SU-DHL-6 (cell line): ENCODE results near the gene AKAP6.

Experiments
- EZH2phosphoT487 ChIP-seq: fragments of 200-600 bp; sonication (generic), shearing (Covaris generic); conservative IDR thresholded peaks from 2 replicates; pipeline ENCODE4 v1.6.1; 2018; ENCODE audit warnings: mild to moderate bottlenecking, antibody characterized with exemption, low read length, moderate library complexity, mixed read lengths
- TF ChIP-seq, protein P1 (sequence below): fragments of 200-600 bp; sonication (generic); IDR thresholded peaks from one replicate; pipeline ENCODE4 v1.5.1; 2017; ENCODE audit warnings: antibody characterized with exemption, mild to moderate bottlenecking, low read length, moderate library complexity; ENCODE audit not compliant: insufficient read depth, poor library complexity, severe bottlenecking

DNA sequence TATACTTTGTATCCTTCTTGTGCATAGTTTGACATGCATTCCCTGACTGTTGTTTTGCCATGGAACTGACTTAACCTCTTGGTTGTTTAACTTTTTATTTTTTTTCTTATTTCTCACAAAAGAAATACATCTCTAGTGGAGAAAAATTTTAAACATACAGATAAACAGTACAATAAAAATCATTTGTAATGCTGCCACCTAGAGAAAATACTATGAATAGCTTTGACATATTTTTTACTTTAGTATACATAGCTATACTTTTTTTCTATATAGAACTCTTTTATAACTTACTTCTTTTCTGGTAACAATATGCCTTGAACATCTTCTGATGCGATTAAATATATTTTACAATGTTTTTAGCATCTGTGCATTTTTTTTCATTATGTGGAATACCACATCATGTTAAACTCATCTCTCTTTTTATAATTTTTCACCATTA, 184.5 kb downstream of the AKAP6 start:
- TF ChIP-seq, protein P1, sequence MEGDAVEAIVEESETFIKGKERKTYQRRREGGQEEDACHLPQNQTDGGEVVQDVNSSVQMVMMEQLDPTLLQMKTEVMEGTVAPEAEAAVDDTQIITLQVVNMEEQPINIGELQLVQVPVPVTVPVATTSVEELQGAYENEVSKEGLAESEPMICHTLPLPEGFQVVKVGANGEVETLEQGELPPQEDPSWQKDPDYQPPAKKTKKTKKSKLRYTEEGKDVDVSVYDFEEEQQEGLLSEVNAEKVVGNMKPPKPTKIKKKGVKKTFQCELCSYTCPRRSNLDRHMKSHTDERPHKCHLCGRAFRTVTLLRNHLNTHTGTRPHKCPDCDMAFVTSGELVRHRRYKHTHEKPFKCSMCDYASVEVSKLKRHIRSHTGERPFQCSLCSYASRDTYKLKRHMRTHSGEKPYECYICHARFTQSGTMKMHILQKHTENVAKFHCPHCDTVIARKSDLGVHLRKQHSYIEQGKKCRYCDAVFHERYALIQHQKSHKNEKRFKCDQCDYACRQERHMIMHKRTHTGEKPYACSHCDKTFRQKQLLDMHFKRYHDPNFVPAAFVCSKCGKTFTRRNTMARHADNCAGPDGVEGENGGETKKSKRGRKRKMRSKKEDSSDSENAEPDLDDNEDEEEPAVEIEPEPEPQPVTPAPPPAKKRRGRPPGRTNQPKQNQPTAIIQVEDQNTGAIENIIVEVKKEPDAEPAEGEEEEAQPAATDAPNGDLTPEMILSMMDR = peak; percentile 41
- TF ChIP-seq EZH2phosphoT487 = no peak
